GM10847 (cell line): ENCODE measurements around the gene FAM32A.
A peak's percentile ranks its signal among the peaks of the same experiment; 100 is the strongest.

Source experiments
- POLR2A ChIP-seq: IDR thresholded peaks from 2 replicates; pipeline ENCODE4 v1.6.1; 2011; ENCODE audit not compliant: insufficient read length; ENCODE audit errors: extremely low read depth

FAM32A gene

GRCh38 chr19:16185123-16185767 is at the start of gene FAM32A:
TSS of gene FAM32A (plus strand) at chr19:16185410. CDS start at chr19:16185443, 33 bp downstream.
- peak; percentile 53 for TF ChIP-seq POLR2A

DNA sequence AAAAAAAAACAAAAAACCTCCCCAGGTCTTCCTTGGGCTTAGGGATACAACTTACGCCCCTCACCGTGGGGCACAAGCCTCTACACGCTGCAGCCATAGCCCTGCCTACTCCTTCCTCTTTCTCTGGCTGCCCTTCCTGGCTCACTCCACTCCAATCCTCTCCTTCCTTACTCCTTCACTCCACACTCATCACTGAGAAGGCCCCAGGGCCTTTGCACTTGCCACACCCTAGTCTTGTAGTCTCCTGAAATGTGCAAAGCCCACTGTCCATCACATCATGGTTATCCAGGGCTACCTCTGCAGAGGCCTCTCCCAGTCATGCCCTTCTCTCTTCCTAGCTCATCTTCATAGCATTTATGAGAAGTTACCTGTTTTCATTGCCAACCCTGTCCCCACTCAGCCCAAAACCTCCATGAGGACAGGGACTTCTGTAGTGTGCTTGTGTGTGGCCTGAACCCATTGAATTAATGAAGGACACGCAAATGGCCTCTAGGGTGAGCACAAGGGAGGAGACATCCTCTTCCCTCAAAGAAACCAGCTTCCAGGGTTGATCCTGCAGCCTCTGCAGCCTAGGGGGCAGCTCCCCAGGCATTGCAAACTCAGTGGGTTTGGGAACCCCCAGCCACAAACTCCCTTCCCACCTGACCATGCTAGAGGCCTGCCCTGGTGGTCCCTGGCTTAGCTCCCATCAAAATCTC is 49.6 kb upstream of the FAM32A start:
- TF ChIP-seq POLR2A = no peak

DNA sequence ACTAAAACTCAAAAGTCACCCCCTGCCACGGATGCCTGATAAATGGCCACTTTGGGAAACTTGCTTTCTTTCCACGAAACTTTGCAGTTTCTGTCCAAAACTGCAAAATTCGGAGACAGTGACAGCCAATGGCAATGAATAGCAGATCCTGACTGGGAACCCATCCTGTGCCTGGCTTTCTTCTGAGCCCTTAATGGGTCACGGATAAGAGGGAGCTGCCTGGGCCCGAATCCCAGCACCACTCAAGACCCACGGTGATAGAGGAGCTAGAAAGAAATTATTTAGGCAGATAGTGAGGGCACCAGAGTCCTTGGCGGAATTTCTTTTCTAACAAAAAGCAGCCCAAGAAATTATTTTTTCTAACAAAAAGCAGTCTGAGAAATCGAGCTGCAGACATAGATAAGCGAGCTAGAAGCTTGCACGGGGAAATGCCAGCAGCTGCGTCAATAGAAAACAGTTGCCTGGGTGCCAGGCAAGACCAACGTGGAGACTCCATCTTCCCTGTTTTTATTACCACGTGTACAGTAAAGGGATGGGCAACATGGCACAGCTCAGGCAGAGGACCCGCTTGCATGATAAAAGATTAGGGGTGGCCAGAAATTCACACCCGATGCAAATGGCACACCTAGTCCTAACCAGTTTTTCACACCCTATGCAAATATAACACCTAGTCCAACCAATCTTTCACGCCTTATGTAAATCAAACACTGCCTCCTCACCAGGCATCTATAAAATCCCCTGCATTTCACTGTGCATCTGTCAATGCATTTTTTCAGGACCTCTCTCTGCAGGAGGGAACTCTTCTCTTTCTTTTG is 48.8 kb upstream of the FAM32A start:
- no peak for TF ChIP-seq POLR2A

DNA sequence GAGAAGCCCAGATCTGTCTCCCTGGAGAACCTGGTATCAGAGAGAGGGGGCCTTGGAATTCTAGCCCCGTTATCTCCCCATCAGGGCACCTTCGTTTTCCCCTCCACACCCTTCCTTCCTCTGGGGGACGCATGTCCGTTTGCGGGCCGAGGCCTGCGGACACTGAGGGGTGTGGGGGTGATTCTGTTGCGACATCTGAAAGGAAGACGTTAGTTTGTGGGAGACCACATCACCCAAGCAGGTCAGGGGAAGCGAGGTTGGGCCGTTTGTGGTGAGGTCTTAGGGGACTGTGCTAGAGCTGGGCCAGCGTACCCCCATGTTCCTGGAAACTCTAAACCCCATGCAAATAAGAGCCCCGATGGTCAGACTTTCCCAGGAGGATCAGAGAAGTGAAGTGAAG is 45.5 kb upstream of the FAM32A start:
- TF ChIP-seq POLR2A = no peak

DNA sequence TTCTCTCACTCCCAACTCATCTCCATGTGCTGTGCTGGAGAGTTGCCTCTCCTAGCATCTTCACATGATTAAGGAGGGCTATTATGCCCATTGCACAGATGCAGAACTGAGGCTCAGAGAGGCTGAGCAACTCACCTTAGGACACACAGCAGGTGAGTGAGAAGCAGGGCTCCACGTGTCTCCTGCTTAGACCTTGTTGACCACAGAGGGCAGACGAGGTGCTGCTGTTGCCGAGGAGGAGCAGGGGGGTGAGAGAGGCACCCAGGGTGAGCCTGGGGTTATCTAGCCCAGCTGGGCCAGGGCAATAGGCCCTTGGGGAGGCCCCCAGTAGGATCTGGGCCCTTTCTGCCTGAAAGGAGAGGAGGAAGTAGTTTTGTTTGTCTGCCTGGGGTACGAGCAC is 44.2 kb upstream of the FAM32A start:
- peak; percentile 12 for TF ChIP-seq POLR2A

GRCh38 chr19:16142032-16142580 is 43.1 kb upstream of the FAM32A start:
- TF ChIP-seq POLR2A = no peak

DNA sequence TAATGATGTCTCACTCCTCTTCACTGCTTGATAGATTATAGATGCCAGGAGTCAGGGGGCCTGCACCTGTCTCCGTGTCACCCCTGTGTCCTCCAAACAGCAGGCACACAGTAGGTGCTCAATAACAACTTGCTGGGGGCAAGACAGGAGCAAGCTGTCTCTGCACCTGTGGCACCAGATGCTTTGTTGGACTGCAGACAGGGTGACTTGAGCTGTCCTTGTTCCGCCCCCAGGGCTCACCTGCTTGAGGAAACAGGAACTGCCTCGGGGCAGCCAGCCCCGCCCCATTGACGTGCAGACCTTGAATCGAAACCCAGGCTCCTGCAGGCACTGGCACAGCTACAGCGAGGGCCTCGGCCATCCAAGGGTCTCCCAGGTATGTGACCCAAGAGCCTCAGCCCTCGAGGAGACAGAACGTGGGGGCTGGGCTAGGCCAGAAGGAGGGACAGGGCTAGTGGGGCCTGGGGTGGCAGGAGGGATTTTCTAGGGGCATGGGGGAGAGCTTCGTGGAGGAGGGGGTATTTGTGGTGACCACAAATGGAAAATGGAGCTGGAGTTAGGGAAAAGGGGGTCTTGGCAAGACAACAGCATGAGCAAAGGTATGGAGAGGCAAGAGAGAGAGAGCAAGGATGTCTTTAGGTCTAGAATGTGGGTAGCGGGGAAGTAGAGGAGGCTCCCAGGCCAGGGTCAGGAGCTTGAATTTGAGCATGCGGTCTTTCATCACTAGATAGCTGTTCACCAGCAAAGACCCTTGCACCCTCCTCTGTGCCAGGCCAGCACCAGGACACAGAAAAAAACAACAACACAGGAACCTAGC is 41.6 kb upstream of the FAM32A start, which contains the start of gene HSH2D:
HSH2D (plus strand) TSS at position 287 of the 817 bp plus-strand sequence. CDS start 5,066 bp downstream, outside the sequence.
- peak; percentile 88 for TF ChIP-seq POLR2A

DNA sequence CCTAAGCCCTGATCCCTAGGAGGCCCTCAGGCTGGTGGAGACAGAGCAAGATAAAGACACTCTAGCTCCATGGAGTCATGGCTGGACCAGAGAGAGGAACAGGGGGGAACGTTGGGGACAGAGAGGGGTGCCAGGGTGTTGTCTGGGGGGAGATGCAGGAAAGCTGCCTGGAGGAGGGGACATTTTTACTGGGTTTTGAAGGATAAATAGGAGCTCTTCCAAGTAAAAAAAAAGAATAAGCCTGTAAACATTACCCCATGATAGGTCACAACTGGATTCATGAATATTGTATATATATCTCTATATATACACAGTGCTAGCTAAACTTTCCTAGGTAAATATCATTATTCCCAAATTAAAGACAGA is 41.0 kb upstream of the FAM32A start:
- no peak for TF ChIP-seq POLR2A

DNA sequence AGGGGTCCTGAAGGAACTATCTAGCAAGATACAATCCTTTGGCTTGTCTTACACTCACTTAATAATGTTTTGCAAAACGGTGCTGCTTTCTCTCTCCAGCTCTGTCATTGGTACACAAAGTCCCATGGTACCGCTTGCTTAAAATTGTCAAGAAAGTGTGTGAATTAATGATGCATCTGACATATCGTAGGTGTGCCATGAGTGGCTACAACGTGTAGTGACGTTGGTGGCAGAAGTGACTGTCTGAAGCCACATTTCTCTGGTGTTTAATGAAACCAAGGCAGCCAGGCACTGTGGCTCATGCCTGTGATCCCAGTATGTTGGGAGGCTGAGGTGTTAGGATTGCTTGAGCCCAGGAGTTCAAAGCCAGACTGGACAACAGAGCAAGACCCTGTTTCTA is 39.1 kb upstream of the FAM32A start:
- no peak for TF ChIP-seq POLR2A

- no peak for TF ChIP-seq POLR2A
Observed at GRCh38 chr19:16148443-16149229, 36.6 kb upstream of the FAM32A start.

GRCh38 chr19:16153582-16154336 is 31.5 kb upstream of the FAM32A start:
- no peak for TF ChIP-seq POLR2A

- no peak for TF ChIP-seq POLR2A
Observed at GRCh38 chr19:16154557-16154956, 30.7 kb upstream of the FAM32A start.

GRCh38 chr19:16155128-16155527 is 30.1 kb upstream of the FAM32A start:
- TF ChIP-seq POLR2A = no peak
